Tibial nerve (tissue), 4 donors: Measurements from ENCODE around the gene RBFOX1. TPM values are rescaled to one million over a fixed set of nuclear protein-coding genes. Genes with fewer than 3 reads are reported as not detected.

Source experiments
- DNase-seq, 2 donors: peaks; one replicate each; pipeline ENCODE4 v3.0.0-alpha.2; 2019; ENCODE audit warnings: low spot score in 2 of 2
- H3K27ac ChIP-seq, 4 donors: fragments of 200-600 bp; sonication (generic) in 3 of 4; one replicate each; pipeline ENCODE4 v1.5.1; 2017 to 2019; ENCODE audit warnings: mild to moderate bottlenecking in 1 of 4
- H3K27me3 ChIP-seq, 2 donors: fragments of 200-600 bp; sonication (generic) in 1 of 2; one replicate each; pipeline versions ENCODE4 v1.5.1 to v1.6.0; 2017 to 2019
- H3K36me3 ChIP-seq, 3 donors: fragments of 200-600 bp; sonication (generic); one replicate each; pipeline ENCODE4 v1.5.1; 2018 to 2019
- H3K4me1 ChIP-seq, 4 donors: fragments of 200-600 bp; sonication (generic) in 3 of 4; one replicate each; pipeline ENCODE4 v1.5.1; 2017 to 2019
- H3K4me3 ChIP-seq, 4 donors: fragments of 200-600 bp; sonication (generic) in 3 of 4; one replicate each; pipeline ENCODE4 v1.5.1; 2017 to 2019; ENCODE audit warnings: mild to moderate bottlenecking in 1 of 4, moderate library complexity in 1 of 4
- H3K9me3 ChIP-seq, 4 donors: fragments of 200-600 bp; sonication (generic) in 3 of 4; one replicate each; pipeline ENCODE4 v1.5.1; 2017 to 2019
- EP300 ChIP-seq, 2 donors: sonication (generic); formaldehyde crosslinking; IDR thresholded peaks; one replicate each; pipeline ENCODE4 v1.6.1; 2017; ENCODE audit warnings: antibody characterized with exemption in 2 of 2, mild to moderate bottlenecking in 1 of 2
- POLR2A ChIP-seq, 2 donors: fragments of 450-650 bp; IDR thresholded peaks; one replicate each; pipeline ENCODE4 v1.6.1; 2017; ENCODE audit warnings: antibody characterized with exemption in 2 of 2, mild to moderate bottlenecking in 2 of 2, moderate library complexity in 2 of 2
- WGBS, 2 donors: methylation state at CpG; one replicate each; pipeline ENCODE4 v1.1.5; 2018; 5-methylcytosine and 5-hydroxymethylcytosine counted together
- small RNA-seq: library from RNA; depleted of rRNA; stranded (forward); fragments of <200 nt; gene quantifications from one replicate; pipeline ENCODE3, GENCODE V24; 2016
- total RNA-seq, 4 donors: library from RNA; depleted of rRNA; stranded (reverse); fragments of >200 nt; gene quantifications; one replicate each; pipeline ENCODE4 v1.1.0, GENCODE V29; 2016
- TF ChIP-seq, protein P1 (sequence below), 5 experiments: fragments of 200-600 bp in 3 of 5; fragments of 450-650 bp in 2 of 5; sonication (generic) in 3 of 5; IDR thresholded peaks; one replicate each; pipeline ENCODE4 v1.5.1; 2016 to 2019; ENCODE audit warnings: antibody characterized with exemption in 5 of 5, mild to moderate bottlenecking in 3 of 5, moderate library complexity in 2 of 5

Gene RBFOX1
- total RNA-seq, 4 donors from 2014 or later: 0.22 to 2.1 (median 1.3) TPM; not detected in 1

DNA sequence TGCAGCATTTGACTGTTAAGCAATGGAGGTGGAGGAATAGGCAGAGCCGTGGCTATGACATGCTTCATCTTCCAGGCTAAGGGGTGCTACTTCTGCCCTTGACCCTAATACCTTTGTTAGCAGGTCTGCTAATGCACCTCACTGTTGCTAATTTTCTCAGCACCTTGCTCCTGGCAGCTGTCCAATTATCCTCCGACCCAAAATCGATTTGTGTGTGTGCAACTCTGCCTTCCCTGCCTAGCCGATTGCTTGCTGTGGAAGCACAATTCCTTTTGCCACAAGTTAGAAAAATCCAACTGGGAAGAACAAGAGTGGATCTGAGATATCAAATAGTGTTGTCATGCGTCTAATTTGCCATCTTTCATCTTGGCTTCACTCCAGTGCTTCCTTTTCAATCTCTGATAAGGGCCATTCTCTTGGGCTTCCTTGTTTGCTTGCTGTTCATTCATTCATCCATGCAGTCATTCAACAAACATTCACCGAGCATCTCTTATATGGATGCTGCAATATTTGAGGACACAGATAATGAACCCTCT, 422.8 kb downstream of the RBFOX1 start:
- H3K4me1 ChIP-seq: no peaks in the 10 kb centered on the region
- H3K36me3 ChIP-seq: no peaks in the 10 kb centered on the region
- WGBS, 2 donors: 71 to 79% methylated on average over 6 of the region's 6 CpGs
- no peak overlapping the region for H3K27ac ChIP-seq
- H3K4me3 ChIP-seq: no peak overlapping the region
- no peak for DNase-seq
- no peaks in the 10 kb centered on the region for H3K9me3 ChIP-seq
- TF ChIP-seq POLR2A (IDR thresholded peaks at IDR 0.05) (no peak), EP300 (IDR thresholded peaks at IDR 0.05) (no peak)
- TF ChIP-seq, protein P1, sequence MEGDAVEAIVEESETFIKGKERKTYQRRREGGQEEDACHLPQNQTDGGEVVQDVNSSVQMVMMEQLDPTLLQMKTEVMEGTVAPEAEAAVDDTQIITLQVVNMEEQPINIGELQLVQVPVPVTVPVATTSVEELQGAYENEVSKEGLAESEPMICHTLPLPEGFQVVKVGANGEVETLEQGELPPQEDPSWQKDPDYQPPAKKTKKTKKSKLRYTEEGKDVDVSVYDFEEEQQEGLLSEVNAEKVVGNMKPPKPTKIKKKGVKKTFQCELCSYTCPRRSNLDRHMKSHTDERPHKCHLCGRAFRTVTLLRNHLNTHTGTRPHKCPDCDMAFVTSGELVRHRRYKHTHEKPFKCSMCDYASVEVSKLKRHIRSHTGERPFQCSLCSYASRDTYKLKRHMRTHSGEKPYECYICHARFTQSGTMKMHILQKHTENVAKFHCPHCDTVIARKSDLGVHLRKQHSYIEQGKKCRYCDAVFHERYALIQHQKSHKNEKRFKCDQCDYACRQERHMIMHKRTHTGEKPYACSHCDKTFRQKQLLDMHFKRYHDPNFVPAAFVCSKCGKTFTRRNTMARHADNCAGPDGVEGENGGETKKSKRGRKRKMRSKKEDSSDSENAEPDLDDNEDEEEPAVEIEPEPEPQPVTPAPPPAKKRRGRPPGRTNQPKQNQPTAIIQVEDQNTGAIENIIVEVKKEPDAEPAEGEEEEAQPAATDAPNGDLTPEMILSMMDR (IDR thresholded peaks at IDR 0.05): no peak
- no peaks in the 10 kb centered on the region for H3K27me3 ChIP-seq

Small RNA genes within 50 kb of the gene (small RNA-seq; reads per million reads assigned to genes)
- gene RF00537 (not detected), gene RF00561 (not detected)
